Large intestine (tissue), 3 donors: Measurements from ENCODE around the gene LPAR2. TPM values are rescaled to one million over a fixed set of nuclear protein-coding genes. Genes with fewer than 3 reads are reported as not detected.
"Not testable (repeated sequence)": the region's sequence is repeated elsewhere in the genome, so short reads cannot be mapped to it uniquely, and the experiment has no call there.

Experiments
- DNase-seq, 2 donors: peaks; one replicate each; pipeline versions ENCODE4 v3.0.0 to v3.0.0-alpha.2; 2013
- H3K27ac ChIP-seq: one replicate; pipeline ENCODE4 v1.5.1; 2013; ENCODE audit warnings: low read length
- H3K27me3 ChIP-seq: 2 replicates; pipeline ENCODE4 v1.6.1; 2013; ENCODE audit warnings: low read length; ENCODE audit not compliant: control insufficient read depth, insufficient read depth
- H3K36me3 ChIP-seq: 2 replicates; pipeline ENCODE4 v1.6.1; 2013; ENCODE audit warnings: low read length; ENCODE audit not compliant: control insufficient read depth, insufficient read depth
- H3K4me1 ChIP-seq: one replicate; pipeline ENCODE4 v1.6.1; 2013; ENCODE audit warnings: low read length; ENCODE audit not compliant: control insufficient read depth, insufficient read depth
- H3K4me3 ChIP-seq: one replicate; pipeline ENCODE4 v1.5.1; 2013; ENCODE audit warnings: low read length
- H3K9me3 ChIP-seq: one replicate; pipeline ENCODE4 v1.6.1; 2013; ENCODE audit warnings: mild to moderate bottlenecking, low read depth, low read length, moderate library complexity; ENCODE audit not compliant: control insufficient read depth
- WGBS: methylation state at CpG from one replicate; pipeline ENCODE4 v1.1.5; 2013; ENCODE audit warnings: low lambda C conversion rate; ENCODE audit not compliant: insufficient coverage; 5-methylcytosine and 5-hydroxymethylcytosine counted together
- polyA plus RNA-seq: library from polyadenylated mRNA; unstranded; fragments of 120-200 nt; gene quantifications from one replicate; pipeline ENCODE4 v1.2.1, GENCODE V29; 2013

LPAR2 gene
- polyA plus RNA-seq, 1 donor: 11.9 TPM

GRCh38 chr19:19618219-19619051, 9.6 kb downstream of the LPAR2 start, which contains the start of gene PBX4:
TSS of gene PBX4 (minus strand) at chr19:19618687. CDS start at chr19:19618629, 58 bp downstream.
- no peaks in the 10 kb centered on the region for H3K4me1 ChIP-seq
- peak; percentile 87 to 88 for DNase-seq
- no peak within 1 kb of the TSS for H3K27ac ChIP-seq
- 63% methylated on average over 3 of the region's 80 CpGs for WGBS
- no peaks in the 10 kb centered on the region for H3K36me3 ChIP-seq
- H3K27me3 ChIP-seq: peaks cover 15% of the 10 kb centered on the region
- peak within 1 kb of the TSS; percentile 38 for H3K4me3 ChIP-seq
- H3K9me3 ChIP-seq: no peaks in the 10 kb centered on the region

- no peak for DNase-seq
- no peak overlapping the region for H3K4me3 ChIP-seq
- no peaks in the 10 kb centered on the region for H3K36me3 ChIP-seq
- WGBS: no CpG with 5 or more reads among the region's 3 CpGs
- H3K9me3 ChIP-seq: no peaks in the 10 kb centered on the region
- no peak overlapping the region for H3K27ac ChIP-seq
- H3K4me1 ChIP-seq: no peaks in the 10 kb centered on the region
- peaks cover 15% of the 10 kb centered on the region for H3K27me3 ChIP-seq
These were observed 12.9 kb downstream of the LPAR2 start for GRCh38 chr19:19615086-19615485.

GRCh38 chr19:19613506-19613905, 14.5 kb downstream of the LPAR2 start:
- Histone ChIP-seq H3K27me3 (peaks cover 15% of the 10 kb centered on the region), H3K27ac (no peak overlapping the region), H3K4me1 (no peaks in the 10 kb centered on the region), H3K4me3 (no peak overlapping the region), H3K36me3 (no peaks in the 10 kb centered on the region), H3K9me3 (no peaks in the 10 kb centered on the region)
- no CpG with 5 or more reads among the region's 4 CpGs for WGBS
- no peak for DNase-seq

GRCh38 chr19:19610376-19611202, 17.4 kb downstream of the LPAR2 start:
- Histone ChIP-seq H3K36me3 (no peaks in the 10 kb centered on the region), H3K9me3 (no peaks in the 10 kb centered on the region), H3K27ac (no peak overlapping the region), H3K4me1 (peaks cover 3% of the 10 kb centered on the region), H3K4me3 (no peak overlapping the region), H3K27me3 (no peaks in the 10 kb centered on the region)
- no peak for DNase-seq
- no CpG with 5 or more reads among the region's 10 CpGs for WGBS

- H3K36me3 ChIP-seq, H3K4me3 ChIP-seq, H3K27me3 ChIP-seq, H3K9me3 ChIP-seq, DNase-seq, H3K27ac ChIP-seq, H3K4me1 ChIP-seq: not testable (repeated sequence)
- no CpG with 5 or more reads among the region's 8 CpGs for WGBS
These were observed 21.3 kb downstream of the LPAR2 start for GRCh38 chr19:19606686-19607085.

- DNase-seq: peak; percentile 63 to 86
These were observed 22.0 kb downstream of the LPAR2 start for GRCh38 chr19:19606021-19606420.

GRCh38 chr19:19602713-19603324, 25.2 kb downstream of the LPAR2 start:
- no peak overlapping the region for H3K27ac ChIP-seq
- no CpG with 5 or more reads among the region's 3 CpGs for WGBS

More at GRCh38 chr19:19606021-19606420, 22.0 kb downstream of the LPAR2 start:
- Histone ChIP-seq H3K36me3 (no peaks in the 10 kb centered on the region), H3K27ac (peak overlapping the region; percentile 0), H3K27me3 (no peaks in the 10 kb centered on the region), H3K4me1 (peaks cover 3% of the 10 kb centered on the region), H3K9me3 (no peaks in the 10 kb centered on the region), H3K4me3 (no peak overlapping the region)
- no CpG with 5 or more reads among the region's 1 CpG for WGBS

GRCh38 chr19:19602136-19602712, 25.8 kb downstream of the LPAR2 start:
- Histone ChIP-seq H3K9me3 (no peaks in the 10 kb centered on the region), H3K4me3 (no peak overlapping the region), H3K27me3 (no peaks in the 10 kb centered on the region), H3K4me1 (peaks cover 3% of the 10 kb centered on the region), H3K27ac (no peak overlapping the region), H3K36me3 (no peaks in the 10 kb centered on the region)
- DNase-seq: no peak
- 71% methylated on average over 2 of the region's 9 CpGs for WGBS

More at GRCh38 chr19:19602713-19603324, 25.2 kb downstream of the LPAR2 start:
- Histone ChIP-seq H3K27me3 (no peaks in the 10 kb centered on the region), H3K36me3 (no peaks in the 10 kb centered on the region), H3K4me3 (no peak overlapping the region), H3K4me1 (peaks cover 3% of the 10 kb centered on the region), H3K9me3 (no peaks in the 10 kb centered on the region)
- no peak for DNase-seq

GRCh38 chr19:19600793-19601330, 27.2 kb downstream of the LPAR2 start:
- Histone ChIP-seq H3K27me3 (no peaks in the 10 kb centered on the region), H3K9me3 (no peaks in the 10 kb centered on the region), H3K4me3 (no peak overlapping the region), H3K27ac (no peak overlapping the region), H3K4me1 (no peaks in the 10 kb centered on the region), H3K36me3 (no peaks in the 10 kb centered on the region)
- no CpG with 5 or more reads among the region's 1 CpG for WGBS
- DNase-seq: no peak
